H9 (cell line): ENCODE results near the gene FRMD4B. TPM values are rescaled to one million over a fixed set of nuclear protein-coding genes. Genes with fewer than 3 reads are reported as not detected.

Experiments
- DNase-seq: peaks from one replicate; pipeline ENCODE4 v3.0.0-alpha.2; 2017
- H2AFZ ChIP-seq: one replicate; pipeline ENCODE4 v1.6.1; 2013; ENCODE audit warnings: mild to moderate bottlenecking, low read length, control low read depth, moderate library complexity
- H2AK5ac ChIP-seq: 2 replicates; pipeline ENCODE4 v1.6.1; 2013; ENCODE audit warnings: low read length, control low read depth, mixed read lengths; ENCODE audit not compliant: insufficient read length
- H2BK120ac ChIP-seq: one replicate; pipeline ENCODE4 v1.6.1; 2013; ENCODE audit warnings: low read depth, mild to moderate bottlenecking, low read length, control low read depth, inconsistent platforms; ENCODE audit not compliant: poor library complexity, severe bottlenecking
- H2BK12ac ChIP-seq: 2 replicates; pipeline ENCODE4 v1.6.1; 2013; ENCODE audit warnings: low read length, control low read depth, mixed read lengths, low read depth; ENCODE audit not compliant: insufficient read length
- H2BK15ac ChIP-seq: 2 replicates; pipeline ENCODE4 v1.6.1; 2013; ENCODE audit warnings: low read depth, low read length, control low read depth
- H2BK20ac ChIP-seq: one replicate; pipeline ENCODE4 v1.6.1; 2013; ENCODE audit warnings: low read depth, mild to moderate bottlenecking, low read length, control low read depth, inconsistent platforms; ENCODE audit not compliant: poor library complexity, severe bottlenecking
- H2BK5ac ChIP-seq: 2 replicates; pipeline ENCODE4 v1.6.1; 2013; ENCODE audit warnings: low read length, control low read depth, mixed read lengths; ENCODE audit not compliant: insufficient read length
- H3K14ac ChIP-seq: 2 replicates; pipeline ENCODE4 v1.6.1; 2013; ENCODE audit warnings: low read length, control low read depth; ENCODE audit not compliant: insufficient read depth
- H3K18ac ChIP-seq: 2 replicates; pipeline ENCODE4 v1.6.1; 2013; ENCODE audit warnings: low read depth, mild to moderate bottlenecking, mixed read lengths, low read length, control low read depth; ENCODE audit not compliant: insufficient read length
- H3K23ac ChIP-seq: 2 replicates; pipeline ENCODE4 v1.6.1; 2013; ENCODE audit warnings: low read length, control low read depth, mixed read lengths, low read depth; ENCODE audit not compliant: insufficient read length
- H3K23me2 ChIP-seq: 2 replicates; pipeline ENCODE4 v1.6.1; 2013; ENCODE audit warnings: low read depth, mild to moderate bottlenecking, mixed read lengths, low read length, control low read depth; ENCODE audit not compliant: insufficient read length, poor library complexity, severe bottlenecking
- H3K27ac ChIP-seq: 2 replicates; pipeline ENCODE4 v1.5.1; 2013; ENCODE audit warnings: low read length, control low read depth, mixed read lengths, low read depth; ENCODE audit not compliant: insufficient read length
- H3K27me3 ChIP-seq: 2 replicates; pipeline ENCODE4 v1.6.1; 2013; ENCODE audit warnings: low read length, control low read depth, inconsistent platforms; ENCODE audit not compliant: insufficient read depth
- H3K4ac ChIP-seq: 2 replicates; pipeline ENCODE4 v1.6.1; 2013; ENCODE audit warnings: low read depth, mild to moderate bottlenecking, control low read depth, inconsistent platforms, low read length, moderate library complexity
- H3K4me1 ChIP-seq: 2 replicates; pipeline ENCODE4 v1.6.1; 2013; ENCODE audit warnings: low read length, control low read depth, inconsistent platforms; ENCODE audit not compliant: insufficient read depth
- H3K4me2 ChIP-seq: 2 replicates; pipeline ENCODE4 v1.6.1; 2013; ENCODE audit warnings: low read length, control low read depth, mixed read lengths; ENCODE audit not compliant: insufficient read length, insufficient read depth
- H3K56ac ChIP-seq: 2 replicates; pipeline ENCODE4 v1.6.1; 2013; ENCODE audit warnings: low read depth, mild to moderate bottlenecking, mixed read lengths, low read length, control low read depth; ENCODE audit not compliant: insufficient read length
- H3K79me1 ChIP-seq: 2 replicates; pipeline ENCODE4 v1.6.1; 2013; ENCODE audit warnings: low read depth, mild to moderate bottlenecking, moderate library complexity, low read length, control low read depth, inconsistent platforms; ENCODE audit not compliant: insufficient read depth, poor library complexity, severe bottlenecking
- H3K79me2 ChIP-seq: 2 replicates; pipeline ENCODE4 v1.6.1; 2013; ENCODE audit warnings: low read length, control low read depth, inconsistent platforms; ENCODE audit not compliant: insufficient read depth
- H3K9ac ChIP-seq: 2 replicates; pipeline ENCODE4 v1.6.1; 2013; ENCODE audit warnings: low read length, control low read depth, mixed read lengths; ENCODE audit not compliant: insufficient read length; ENCODE audit errors: extremely low read depth
- H3K9me3 ChIP-seq: one replicate; pipeline ENCODE4 v1.6.1; 2013; ENCODE audit warnings: low read depth, low read length, inconsistent platforms; ENCODE audit not compliant: control insufficient read depth
- H3T11ph ChIP-seq: one replicate; pipeline ENCODE4 v1.6.1; 2013; ENCODE audit warnings: mild to moderate bottlenecking, low read length, control low read depth, inconsistent platforms
- H4K20me1 ChIP-seq: one replicate; pipeline ENCODE4 v1.6.1; 2013; ENCODE audit not compliant: control insufficient read depth, insufficient read length, insufficient read depth
- H4K5ac ChIP-seq: 2 replicates; pipeline ENCODE4 v1.6.1; 2013; ENCODE audit warnings: low read depth, mild to moderate bottlenecking, mixed read lengths, low read length, control low read depth; ENCODE audit not compliant: insufficient read length
- H4K8ac ChIP-seq: replicated peaks from 2 replicates; pipeline ENCODE4 v1.6.1; 2013; ENCODE audit warnings: low read length, control low read depth, mixed read lengths, low read depth; ENCODE audit not compliant: insufficient read length
- H4K91ac ChIP-seq: 2 replicates; pipeline ENCODE4 v1.6.1; 2013; ENCODE audit warnings: low read depth, mild to moderate bottlenecking, moderate library complexity, mixed read lengths, low read length, control low read depth; ENCODE audit not compliant: insufficient read length
- H3K27ac Mint-ChIP-seq, 3 experiments: 2 replicates in 2 of 3; 3 replicates in 1 of 3; pipeline ENCODE4 v1.8.0; 2020 to 2021; ENCODE audit warnings: mixed read lengths in 3 of 3, mild to moderate bottlenecking in 1 of 3, moderate library complexity in 1 of 3
- H3K27me3 Mint-ChIP-seq: 2 replicates; pipeline ENCODE4 v1.8.0; 2021; ENCODE audit warnings: low read depth, mild to moderate bottlenecking, moderate library complexity, mixed read lengths
- H3K36me3 Mint-ChIP-seq, 3 experiments: 2 replicates in 2 of 3; 3 replicates in 1 of 3; pipeline ENCODE4 v1.8.0; 2020 to 2021; ENCODE audit warnings: low read depth in 3 of 3, mixed read lengths in 3 of 3; ENCODE audit not compliant: insufficient read depth in 1 of 3
- H3K4me1 Mint-ChIP-seq, 2 experiments: 2 replicates each; pipeline ENCODE4 v1.8.0; 2020; ENCODE audit warnings: mixed read lengths in 2 of 2
- H3K4me3 Mint-ChIP-seq, 2 experiments: 2 replicates in 1 of 2; 3 replicates in 1 of 2; pipeline ENCODE4 v1.8.0; 2020 to 2021; ENCODE audit warnings: mild to moderate bottlenecking in 2 of 2, mixed read lengths in 2 of 2, moderate library complexity in 1 of 2
- H3K9me3 Mint-ChIP-seq, 2 experiments: 2 replicates in 1 of 2; 3 replicates in 1 of 2; pipeline ENCODE4 v1.8.0; 2020; ENCODE audit warnings: mild to moderate bottlenecking in 2 of 2, mixed read lengths in 2 of 2, moderate library complexity in 1 of 2
- CTCF ChIP-seq: fragments of 200-600 bp; sonication (generic); conservative IDR thresholded peaks from 3 replicates; pipeline ENCODE4 v1.8.0; 2021; ENCODE audit warnings: antibody characterized with exemption, mild to moderate bottlenecking
- WGBS: extraction: QIAGEN DNeasy Blood & Tissue Kit; methylation state at CpG from one replicate; pipeline ENCODE4 v1.1.7; 2013; ENCODE audit warnings: missing lambda C conversion rate, low lambda C conversion rate, mixed read lengths; ENCODE audit not compliant: insufficient read length; ENCODE audit errors: extremely low coverage; 5-methylcytosine and 5-hydroxymethylcytosine counted together
- total RNA-seq: library from RNA; stranded (reverse); gene quantifications from 2 replicates; pipeline ENCODE4 v1.2.1, GENCODE V29; 2021

The FRMD4B gene
- total RNA-seq, 1 experiment from 2014 or later, result 3.4 TPM

DNA sequence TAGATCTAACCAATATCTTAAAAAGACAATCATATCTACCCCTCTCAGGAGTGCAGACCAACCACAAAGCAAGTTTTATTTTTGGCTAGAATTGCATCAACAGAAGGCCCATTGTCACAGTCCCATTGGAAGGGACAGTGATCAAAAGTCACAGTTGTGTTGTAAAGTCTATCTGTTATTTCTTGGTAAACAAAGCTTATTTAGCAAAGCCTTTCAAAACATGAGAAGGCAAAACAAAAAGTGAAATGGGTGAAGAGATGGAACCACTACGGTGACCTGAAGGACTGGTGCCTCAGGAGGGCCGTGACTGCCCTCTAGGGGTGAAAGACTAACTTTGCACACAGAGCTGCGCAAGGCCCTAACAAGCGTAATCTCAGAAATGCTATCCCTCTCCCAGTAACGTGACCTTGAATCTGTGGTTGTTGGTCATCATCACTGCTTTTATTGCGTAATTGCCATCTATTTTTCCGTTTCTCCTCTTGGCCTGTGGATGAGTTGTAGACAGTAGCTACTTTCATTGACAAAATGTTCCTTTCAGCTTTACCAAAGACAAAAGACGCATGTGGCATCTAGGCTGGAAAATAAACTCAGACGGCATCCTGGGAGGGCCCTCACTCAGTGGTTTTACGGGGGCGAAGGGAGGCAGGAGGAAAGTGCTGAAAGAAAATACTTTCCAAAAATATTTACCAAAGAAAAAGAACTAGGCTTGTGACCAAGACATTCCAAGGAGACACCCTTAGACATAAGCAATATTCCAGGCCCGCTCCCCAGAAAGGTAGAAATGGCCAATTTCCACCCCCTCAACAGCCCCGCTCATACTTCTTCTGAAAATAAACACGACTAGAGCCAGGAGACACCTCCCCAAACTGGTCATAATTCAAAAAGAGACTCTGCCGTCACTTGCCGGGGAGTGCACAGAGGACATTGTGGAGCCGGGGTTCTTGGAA lies 79.4 kb downstream of the FRMD4B start:
- Histone ChIP-seq H2AFZ (no peak overlapping the region), H3K9ac (no peak overlapping the region)

More for the DNA sequence above, 79.4 kb downstream of the FRMD4B start:
- H4K5ac ChIP-seq, result no peak overlapping the region
- H3K23me2 ChIP-seq, result no peaks in the 10 kb centered on the region
- H2BK20ac ChIP-seq, result no peak overlapping the region
- Mint-ChIP-seq H3K9me3 (no peaks in the 10 kb centered on the region), H3K36me3 (no peaks in the 10 kb centered on the region), H3K4me1 (peaks cover 4 to 6% of the 10 kb centered on the region in 2 experiments; a peak in 3 of 4 replicates), H3K27ac (no peak overlapping the region; a peak in 1 of 7 replicates), H3K4me3 (no peak overlapping the region), H3K27me3 (no peaks in the 10 kb centered on the region; the same call in 1 of the 2 replicates)
- no peak overlapping the region for H2BK12ac ChIP-seq
- no peak overlapping the region for H3K4me2 ChIP-seq
- H3K23ac ChIP-seq, result no peak overlapping the region
- no peak overlapping the region for H4K8ac ChIP-seq
- H3K14ac ChIP-seq, result no peak overlapping the region
- TF ChIP-seq CTCF, result peak; percentile 94
- no peak overlapping the region for H3K27ac ChIP-seq
- H3K9me3 ChIP-seq, result no peaks in the 10 kb centered on the region
- H2BK15ac ChIP-seq, result no peak overlapping the region
- no CpG with 5 or more reads among the region's 17 CpGs for WGBS
- H2BK120ac ChIP-seq, result no peak overlapping the region
- H3K4ac ChIP-seq, result no peak overlapping the region
- no peaks in the 10 kb centered on the region for H4K20me1 ChIP-seq
- H3K27me3 ChIP-seq, result no peaks in the 10 kb centered on the region
- no peaks in the 10 kb centered on the region for H3K79me2 ChIP-seq
- H3K18ac ChIP-seq, result no peak overlapping the region
- H2AK5ac ChIP-seq, result no peak overlapping the region
- no peaks in the 10 kb centered on the region for H3K4me1 ChIP-seq
- no peaks in the 10 kb centered on the region for H3K79me1 ChIP-seq
- H4K91ac ChIP-seq, result no peak overlapping the region
- H3K56ac ChIP-seq, result no peak overlapping the region
- no peak overlapping the region for H2BK5ac ChIP-seq
- peak; percentile 69 for DNase-seq
- no peak overlapping the region for H3T11ph ChIP-seq
